ENCODE measurements around the gene KIFC3. TPM values are rescaled to one million over a fixed set of nuclear protein-coding genes. Genes with fewer than 3 reads are reported as not detected.

Gene KIFC3
- total RNA-seq, 1 donor from 2014 or later: 15.4 TPM

DNA sequence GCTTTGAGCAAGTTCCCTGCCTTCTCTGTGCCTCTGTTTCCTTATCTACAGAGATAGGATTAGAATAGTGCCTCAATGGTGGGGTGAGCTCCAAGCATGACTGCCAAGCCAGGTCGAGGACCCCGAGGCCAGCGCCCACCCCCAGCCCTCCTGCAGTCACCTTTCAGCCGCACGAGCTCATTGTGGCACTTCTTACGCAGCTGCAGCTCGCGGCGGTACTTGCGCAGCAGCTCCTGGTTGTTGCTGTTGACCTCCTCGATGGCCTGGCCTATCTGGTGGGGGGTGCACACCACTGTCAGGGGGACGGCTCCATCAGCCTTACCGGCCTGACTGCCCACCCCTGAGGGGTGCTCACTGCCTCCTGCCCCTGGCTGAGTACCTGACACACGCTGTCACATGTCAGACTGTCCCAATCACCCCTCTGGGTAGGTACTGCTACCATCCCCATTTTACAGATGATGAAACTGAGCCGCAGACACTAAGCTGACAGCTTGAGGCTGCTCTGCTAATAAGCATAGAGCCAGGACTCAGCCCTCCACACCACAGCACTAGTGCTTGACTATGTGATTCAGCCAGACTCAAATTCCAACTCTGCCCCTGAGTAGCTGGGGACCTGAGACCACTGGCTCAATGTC lies 35.5 kb downstream of the KIFC3 start:
- Mint-ChIP-seq H3K4me1 (ENCODE audit: unreplicated experiment) (no peaks in the 10 kb centered on the region), H3K4me3 (ENCODE audit: unreplicated experiment) (no peak overlapping the region), H3K27me3 (ENCODE audit: unreplicated experiment) (peaks cover 10% of the 10 kb centered on the region), H3K36me3 (ENCODE audit: low read depth, unreplicated experiment) (peaks cover 14% of the 10 kb centered on the region), H3K9me3 (ENCODE audit: unreplicated experiment) (no peaks in the 10 kb centered on the region), H3K27ac (ENCODE audit: unreplicated experiment) (no peak overlapping the region)
- DNase-seq (ENCODE audit: low spot score): no peak
- TF ChIP-seq, protein P1, sequence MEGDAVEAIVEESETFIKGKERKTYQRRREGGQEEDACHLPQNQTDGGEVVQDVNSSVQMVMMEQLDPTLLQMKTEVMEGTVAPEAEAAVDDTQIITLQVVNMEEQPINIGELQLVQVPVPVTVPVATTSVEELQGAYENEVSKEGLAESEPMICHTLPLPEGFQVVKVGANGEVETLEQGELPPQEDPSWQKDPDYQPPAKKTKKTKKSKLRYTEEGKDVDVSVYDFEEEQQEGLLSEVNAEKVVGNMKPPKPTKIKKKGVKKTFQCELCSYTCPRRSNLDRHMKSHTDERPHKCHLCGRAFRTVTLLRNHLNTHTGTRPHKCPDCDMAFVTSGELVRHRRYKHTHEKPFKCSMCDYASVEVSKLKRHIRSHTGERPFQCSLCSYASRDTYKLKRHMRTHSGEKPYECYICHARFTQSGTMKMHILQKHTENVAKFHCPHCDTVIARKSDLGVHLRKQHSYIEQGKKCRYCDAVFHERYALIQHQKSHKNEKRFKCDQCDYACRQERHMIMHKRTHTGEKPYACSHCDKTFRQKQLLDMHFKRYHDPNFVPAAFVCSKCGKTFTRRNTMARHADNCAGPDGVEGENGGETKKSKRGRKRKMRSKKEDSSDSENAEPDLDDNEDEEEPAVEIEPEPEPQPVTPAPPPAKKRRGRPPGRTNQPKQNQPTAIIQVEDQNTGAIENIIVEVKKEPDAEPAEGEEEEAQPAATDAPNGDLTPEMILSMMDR (IDR thresholded peaks at IDR 0.05; ENCODE audit: unreplicated experiment): no peak

GRCh38 chr16:57765160-57765728 lies 37.0 kb downstream of the KIFC3 start:
- H3K9me3 Mint-ChIP-seq (ENCODE audit: unreplicated experiment): no peaks in the 10 kb centered on the region
- H3K4me1 Mint-ChIP-seq (ENCODE audit: unreplicated experiment): no peaks in the 10 kb centered on the region
- H3K27me3 Mint-ChIP-seq (ENCODE audit: unreplicated experiment): peaks cover 10% of the 10 kb centered on the region
- no peak for DNase-seq (ENCODE audit: low spot score)
- H3K4me3 Mint-ChIP-seq (ENCODE audit: unreplicated experiment): no peak overlapping the region
- peaks cover 14% of the 10 kb centered on the region for H3K36me3 Mint-ChIP-seq (ENCODE audit: low read depth, unreplicated experiment)
- TF ChIP-seq, protein P1 (IDR thresholded peaks at IDR 0.05; ENCODE audit: unreplicated experiment): no peak
- H3K27ac Mint-ChIP-seq (ENCODE audit: unreplicated experiment): no peak overlapping the region

DNA sequence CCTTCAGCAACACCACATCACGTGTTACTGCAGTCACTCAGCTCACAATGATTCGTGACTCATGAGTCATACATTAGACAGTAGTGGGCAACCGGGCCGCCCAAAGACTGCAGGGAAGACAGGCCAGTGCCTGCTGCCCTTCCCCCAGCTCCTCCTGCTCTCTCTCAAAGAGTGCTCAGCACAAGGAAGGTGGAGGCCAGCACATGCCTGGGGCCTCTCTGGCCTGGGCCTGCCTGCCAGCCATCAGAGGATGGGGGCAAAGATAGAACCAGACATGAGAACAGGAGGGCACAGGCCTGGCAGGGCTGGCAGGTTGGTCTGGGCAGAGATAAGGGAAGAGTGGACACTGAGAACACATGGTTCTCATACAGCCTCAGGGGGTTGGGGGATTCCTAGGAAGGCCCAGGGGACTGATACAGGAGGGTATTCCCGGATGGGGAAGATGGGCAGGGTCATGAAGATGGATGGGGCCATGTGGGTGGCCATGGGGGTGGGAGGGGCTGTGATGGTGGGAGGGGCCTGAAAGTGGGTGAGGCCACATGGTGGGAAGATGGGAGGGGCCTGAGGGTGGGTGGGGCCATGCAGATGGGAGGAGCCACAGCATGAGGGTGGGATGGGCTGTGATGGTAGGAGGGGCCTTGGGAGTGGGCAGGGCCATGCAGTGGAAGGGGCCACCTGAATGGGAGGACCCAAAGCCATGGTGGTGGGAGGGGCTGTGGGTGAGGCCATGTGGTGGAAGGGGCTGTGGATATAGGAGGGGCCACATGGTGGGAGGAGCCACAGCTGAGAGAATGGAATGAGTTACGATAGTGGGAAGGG lies 37.7 kb downstream of the KIFC3 start:
- H3K4me3 Mint-ChIP-seq (ENCODE audit: unreplicated experiment): no peak overlapping the region
- no peaks in the 10 kb centered on the region for H3K4me1 Mint-ChIP-seq (ENCODE audit: unreplicated experiment)
- H3K27ac Mint-ChIP-seq (ENCODE audit: unreplicated experiment): no peak overlapping the region
- H3K27me3 Mint-ChIP-seq (ENCODE audit: unreplicated experiment): peaks cover 13% of the 10 kb centered on the region
- DNase-seq (ENCODE audit: low spot score): peak; percentile 28
- no peaks in the 10 kb centered on the region for H3K9me3 Mint-ChIP-seq (ENCODE audit: unreplicated experiment)
- TF ChIP-seq, protein P1 (IDR thresholded peaks at IDR 0.05; ENCODE audit: unreplicated experiment): no peak
- H3K36me3 Mint-ChIP-seq (ENCODE audit: low read depth, unreplicated experiment): peaks cover 19% of the 10 kb centered on the region

GRCh38 chr16:57764006-57764340 lies 38.3 kb downstream of the KIFC3 start:
- H3K27me3 Mint-ChIP-seq (ENCODE audit: unreplicated experiment): peaks cover 13% of the 10 kb centered on the region
- no peaks in the 10 kb centered on the region for H3K4me1 Mint-ChIP-seq (ENCODE audit: unreplicated experiment)
- H3K27ac Mint-ChIP-seq (ENCODE audit: unreplicated experiment): no peak overlapping the region
- H3K36me3 Mint-ChIP-seq (ENCODE audit: low read depth, unreplicated experiment): peaks cover 19% of the 10 kb centered on the region
- no peaks in the 10 kb centered on the region for H3K9me3 Mint-ChIP-seq (ENCODE audit: unreplicated experiment)
- TF ChIP-seq, protein P1 (IDR thresholded peaks at IDR 0.05; ENCODE audit: unreplicated experiment): no peak
- no peak for DNase-seq (ENCODE audit: low spot score)
- no peak overlapping the region for H3K4me3 Mint-ChIP-seq (ENCODE audit: unreplicated experiment)

Measured in endothelial cell (in vitro differentiated cells).